Panc1 (cell line): ENCODE data around the gene ANKRD13C. TPM values are rescaled to one million over a fixed set of nuclear protein-coding genes. Genes with fewer than 3 reads are reported as not detected.

ENCODE experiments used
- ATAC-seq: fragments of 200-7000 bp; cut with Tn5 transposase; 2 replicates; pipeline ENCODE4 v1.9.1; 2020; ENCODE audit warnings: mild to moderate bottlenecking, moderate library complexity
- BruUV-seq: library from RNA; stranded (reverse); fragments of 400-500 nt; replicated peaks from 2 replicates; lab custom pipeline; 2021; lab: Mats Ljungman, UMichigan
- CTCF ChIA-PET: fragments of 300-600 bp; sonication (Branson Sonifier 250); formaldehyde crosslinking; loops from one replicate; lab custom pipeline; 2022; ENCODE audit warnings: antibody characterized with exemption; lab: Charles Lee
- POLR2A ChIA-PET: fragments of 300-600 bp; sonication (Branson Sonifier 250); formaldehyde crosslinking; loops from one replicate; lab custom pipeline; 2022; ENCODE audit warnings: antibody characterized with exemption; lab: Charles Lee
- DNase-seq: peaks from one replicate; pipeline ENCODE4 v3.0.0-alpha.2; 2010; ENCODE audit warnings: low read depth, low spot score
- H3K27ac ChIP-seq: 2 replicates; pipeline ENCODE4 v1.5.1; 2011; ENCODE audit warnings: mild to moderate bottlenecking, low read length, inconsistent platforms
- H3K27me3 ChIP-seq: fragments of 200-500 bp; sonication (Bioruptor generic); 2 replicates; pipeline ENCODE4 v1.6.0; 2014; ENCODE audit warnings: low read length, inconsistent platforms; ENCODE audit not compliant: control insufficient read depth, insufficient read depth
- H3K36me3 ChIP-seq: fragments of 200-500 bp; sonication (Bioruptor generic); 2 replicates; pipeline ENCODE4 v1.5.1; 2014; ENCODE audit warnings: inconsistent platforms, mild to moderate bottlenecking, low read length, moderate library complexity; ENCODE audit not compliant: control insufficient read depth, insufficient read depth
- H3K4me1 ChIP-seq: 2 replicates; pipeline ENCODE4 v1.5.1; 2011; ENCODE audit warnings: inconsistent platforms, mild to moderate bottlenecking, low read length, moderate library complexity; ENCODE audit not compliant: control insufficient read depth, insufficient read depth
- H3K4me3 ChIP-seq, 2 experiments: 2 replicates each; pipeline ENCODE4 v1.5.1; 2011 to 2012; ENCODE audit warnings: low read depth in 2 of 2, low read length in 2 of 2, mild to moderate bottlenecking in 2 of 2, inconsistent platforms in 1 of 2, moderate library complexity in 1 of 2
- H3K9me3 ChIP-seq: fragments of 200-500 bp; sonication (Bioruptor generic); 2 replicates; pipeline ENCODE4 v1.5.1; 2014; ENCODE audit warnings: low read depth, mild to moderate bottlenecking, inconsistent platforms, low read length, moderate library complexity; ENCODE audit not compliant: control insufficient read depth, insufficient read depth
- CTCF ChIP-seq: fragments of 450-650 bp; IDR thresholded peaks from 2 replicates; pipeline ENCODE4 v1.5.1; 2017; ENCODE audit warnings: mild to moderate bottlenecking
- POLR2AphosphoS5 ChIP-seq: IDR thresholded peaks from 2 replicates; pipeline ENCODE4 v1.6.1; 2012; ENCODE audit warnings: mild to moderate bottlenecking, low read depth, low read length, moderate library complexity
- REST ChIP-seq, 2 experiments: IDR thresholded peaks; 2 replicates each; pipeline ENCODE4 v1.6.1; 2011 to 2012; ENCODE audit warnings: low read depth in 2 of 2, control low read depth in 1 of 2, low read length in 1 of 2, mild to moderate bottlenecking in 1 of 2, moderate library complexity in 1 of 2; ENCODE audit not compliant: insufficient read depth in 1 of 2
- SIN3A ChIP-seq: IDR thresholded peaks from 2 replicates; pipeline ENCODE4 v1.6.1; 2012; ENCODE audit warnings: low read depth, mild to moderate bottlenecking, low read length, moderate library complexity, borderline replicate concordance; ENCODE audit not compliant: insufficient read depth
- TCF7L2 ChIP-seq: IDR thresholded peaks from 2 replicates; pipeline ENCODE4 v1.6.1; 2011; ENCODE audit warnings: mild to moderate bottlenecking, low read depth, low read length, inconsistent platforms
- in situ Hi-C: cut with HindIII; loops from 2 replicates; pipeline ENCODE4 v1.10.0; 2016; ENCODE audit warnings: low sequenced_read_pairs, low pct_unique_long_range_greater_than_20kb
- intact Hi-C: fragments of 100-400 bp; cut with micrococcal nuclease; formaldehyde crosslinking; loops from one replicate; pipeline ENCODE4 v1.10.0; 2022; ENCODE audit not compliant: unreplicated experiment
- total RNA-seq: library from RNA; stranded (reverse); gene quantifications from one replicate; pipeline ENCODE4 v1.2.1, GENCODE V29; 2021; ENCODE audit not compliant: unreplicated experiment

The ANKRD13C gene
- total RNA-seq, 1 experiment from 2014 or later, result 20.7 TPM

- intact Hi-C loops (no loop called here), in situ Hi-C loops (no loop called here)
- DNase-seq (no peak), ATAC-seq (no peak)
- TF ChIP-seq REST (IDR thresholded peaks at IDR 0.05; ENCODE audit: insufficient read depth in 1 of 2, low read depth in 2 of 2, low read length in 1 of 2) (no peak), CTCF (no peak), SIN3A (no peak), TCF7L2 (no peak)
- Histone ChIP-seq H3K4me3 (no peak overlapping the region), H3K4me1 (0 out of 2 replicates have a peak, but pooled peaks cover 2% of the 10 kb centered on the region), H3K36me3 (no peaks in the 10 kb centered on the region), H3K27ac (no peak overlapping the region), H3K27me3 (no peaks in the 10 kb centered on the region), H3K9me3 (no peaks in the 10 kb centered on the region)
- POLR2A ChIA-PET, result no interaction called here
- CTCF ChIA-PET, result no interaction called here
- BruUV-seq, result no TSS peak
Measured at GRCh38 chr1:70360321-70360720, 5.8 kb upstream of the ANKRD13C start.

GRCh38 chr1:70358921-70359564 lies 4.5 kb upstream of the ANKRD13C start:
- no peaks in the 10 kb centered on the region for H3K27me3 ChIP-seq
- DNase-seq (no peak), ATAC-seq (no peak)
- in situ Hi-C loops (no loop called here), intact Hi-C loops (no loop called here)
- H3K36me3 ChIP-seq, result no peaks in the 10 kb centered on the region; the same call in 1 of the 2 replicates
- BruUV-seq, result no TSS peak
- ChIA-PET POLR2A (no interaction called here), CTCF (no interaction called here)
- H3K4me3 ChIP-seq, result no peak overlapping the region
- H3K9me3 ChIP-seq, result no peaks in the 10 kb centered on the region
- H3K27ac ChIP-seq, result no peak overlapping the region
- TF ChIP-seq CTCF (no peak), SIN3A (no peak), POLR2AphosphoS5 (no peak), TCF7L2 (no peak), REST (IDR thresholded peaks at IDR 0.05; ENCODE audit: insufficient read depth in 1 of 2, low read depth in 2 of 2, low read length in 1 of 2) (no peak)
- 0 out of 2 replicates have a peak, but pooled peaks cover 4% of the 10 kb centered on the region for H3K4me1 ChIP-seq
